T-cell (primary cell): Measurements from ENCODE around the gene NINL. TPM values are rescaled to one million over a fixed set of nuclear protein-coding genes. Genes with fewer than 3 reads are reported as not detected.
"Not testable (repeated sequence)": the region's sequence is repeated elsewhere in the genome, so short reads cannot be mapped to it uniquely, and the experiment has no call there.

Experiments
- ATAC-seq, 4 experiments: fragments of 200-7000 bp in 3 of 4; fragments of 150-1000 bp in 1 of 4; cut with Tn5 transposase; replicated peaks in 1 of 4; 1 replicate in 3 of 4; 2 replicates in 1 of 4; pipeline ENCODE4 v1.10.0; 2021; ENCODE audit warnings: moderate library complexity in 3 of 4, mild to moderate bottlenecking in 2 of 4, moderate number of reproducible peaks in 1 of 4
- CTCF ChIA-PET, 2 donors: fragments of 300-600 bp; sonication (Branson Sonifier 250); formaldehyde crosslinking; loops; one replicate each; lab custom pipeline; 2022; ENCODE audit warnings: antibody characterized with exemption in 2 of 2; lab: Charles Lee
- POLR2A ChIA-PET, 2 donors: fragments of 300-600 bp; sonication (Branson Sonifier 250); formaldehyde crosslinking; loops; one replicate each; lab custom pipeline; 2022; ENCODE audit warnings: antibody characterized with exemption in 2 of 2; lab: Charles Lee
- DNase-seq, 35 experiments: peaks; one replicate each; pipeline versions ENCODE4 v3.0.0 to v3.0.0-alpha.2; 2013 to 2023
- H3K27ac ChIP-seq: one replicate; pipeline ENCODE4 v1.5.1; 2013; ENCODE audit warnings: low read length
- H3K27me3 ChIP-seq, 2 experiments: replicated peaks in 1 of 2; 1 replicate in 1 of 2; 2 replicates in 1 of 2; pipeline versions ENCODE4 v1.6.1 to v1.7.0; 2013; ENCODE audit warnings: low read length in 1 of 2, mixed read lengths in 1 of 2; ENCODE audit not compliant: control insufficient read depth in 2 of 2, insufficient read depth in 2 of 2; ENCODE audit errors: extremely low read depth in 1 of 2
- H3K36me3 ChIP-seq, 2 donors: 1 replicate in 1 of 2; 2 replicates in 1 of 2; pipeline versions ENCODE4 v1.6.1 to v1.7.0; 2013; ENCODE audit warnings: low read length in 1 of 2; ENCODE audit not compliant: control insufficient read depth in 2 of 2, insufficient read depth in 1 of 2; ENCODE audit errors: extremely low read depth in 1 of 2
- H3K4me1 ChIP-seq, 2 experiments: 1 replicate in 1 of 2; 2 replicates in 1 of 2; pipeline versions ENCODE4 v1.6.1 to v1.7.0; 2013; ENCODE audit warnings: low read length in 2 of 2, mixed read lengths in 1 of 2; ENCODE audit not compliant: insufficient read depth in 2 of 2, control insufficient read depth in 1 of 2; ENCODE audit errors: extremely low read depth in 1 of 2
- H3K4me3 ChIP-seq, 2 donors: 1 replicate in 1 of 2; 2 replicates in 1 of 2; pipeline versions ENCODE4 v1.5.1 to v1.7.0; 2013; ENCODE audit warnings: mild to moderate bottlenecking in 2 of 2, low read length in 1 of 2, moderate library complexity in 1 of 2; ENCODE audit not compliant: control insufficient read depth in 1 of 2; ENCODE audit errors: extremely low read depth in 1 of 2
- H3K9me3 ChIP-seq: 2 replicates; pipeline ENCODE4 v1.7.0; 2013
- H3K27ac Mint-ChIP-seq, 2 donors: one replicate each; pipeline ENCODE4 v1.8.0; 2020 to 2021; ENCODE audit warnings: mild to moderate bottlenecking in 2 of 2, mixed read lengths in 2 of 2
- H3K27me3 Mint-ChIP-seq, 2 donors: one replicate each; pipeline ENCODE4 v1.8.0; 2021 to 2022; ENCODE audit warnings: mixed read lengths in 2 of 2
- H3K36me3 Mint-ChIP-seq: one replicate; pipeline ENCODE4 v1.8.0; 2021; ENCODE audit warnings: mixed read lengths
- H3K4me1 Mint-ChIP-seq, 3 donors: one replicate each; pipeline ENCODE4 v1.8.0; 2020 to 2022; ENCODE audit warnings: mixed read lengths in 3 of 3, mild to moderate bottlenecking in 1 of 3
- H3K4me3 Mint-ChIP-seq, 3 donors: one replicate each; pipeline ENCODE4 v1.8.0; 2020 to 2022; ENCODE audit warnings: mild to moderate bottlenecking in 3 of 3, mixed read lengths in 3 of 3, moderate library complexity in 3 of 3
- H3K9me3 Mint-ChIP-seq, 3 donors: one replicate each; pipeline ENCODE4 v1.8.0; 2020 to 2022; ENCODE audit warnings: mixed read lengths in 3 of 3
- WGBS: methylation state at CpG from one replicate; pipeline ENCODE4 v1.1.5; 2013; ENCODE audit warnings: missing lambda C conversion rate; ENCODE audit not compliant: insufficient coverage; 5-methylcytosine and 5-hydroxymethylcytosine counted together
- total RNA-seq, 35 experiments: library from RNA in 6 of 35; stranded (reverse) in 6 of 35; fragments of 120-200 nt in 1 of 35; gene quantifications; one replicate each; pipeline versions ENCODE4 v1.2.1 to v1.2.4 and lab custom pipeline; 2013 to 2026

NINL gene
- total RNA-seq, 5 donors from 2014 or later (not counting 1 experiment from before 2014, with no cell fraction given), result 1.3 to 4.8 (median 2.7) TPM

DNA sequence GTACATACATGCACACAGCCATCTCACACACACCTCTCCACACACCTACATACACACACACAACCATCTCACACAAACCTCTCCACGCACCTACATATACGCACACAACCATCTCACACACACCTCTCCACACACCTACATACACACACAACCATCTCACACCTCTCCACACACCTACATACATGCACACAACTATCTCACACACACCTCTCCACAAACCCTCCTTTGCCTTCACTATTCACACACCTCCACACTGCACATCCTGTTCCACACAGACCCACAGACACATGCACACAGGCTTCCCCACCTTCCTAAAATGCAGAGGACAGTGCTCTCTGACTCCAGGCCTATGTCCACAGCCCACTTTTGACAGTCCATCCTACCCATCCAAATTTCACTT lies 16.3 kb upstream of the NINL start:
- H3K27ac ChIP-seq, result no peak overlapping the region
- H3K36me3 ChIP-seq, result no peaks in the 10 kb centered on the region
- H3K4me1 ChIP-seq, result no peaks in the 10 kb centered on the region
- ATAC-seq, result no peak
- no peaks in the 10 kb centered on the region for H3K36me3 Mint-ChIP-seq
- H3K4me3 Mint-ChIP-seq, result no peak overlapping the region
- 80% methylated on average over 2 of the region's 2 CpGs for WGBS
- no peaks in the 10 kb centered on the region for H3K9me3 Mint-ChIP-seq
- H3K27ac Mint-ChIP-seq, result no peak overlapping the region
- no peak overlapping the region for H3K4me3 ChIP-seq
- H3K9me3 ChIP-seq, result no peaks in the 10 kb centered on the region
- peaks cover 0 to 17% of the 10 kb centered on the region in 2 experiments for H3K27me3 ChIP-seq
- CTCF ChIA-PET, result no interaction called here
- DNase-seq, result no peak
- H3K27me3 Mint-ChIP-seq, result no peaks in the 10 kb centered on the region
- POLR2A ChIA-PET, result no interaction called here
- no peaks in the 10 kb centered on the region for H3K4me1 Mint-ChIP-seq

DNA sequence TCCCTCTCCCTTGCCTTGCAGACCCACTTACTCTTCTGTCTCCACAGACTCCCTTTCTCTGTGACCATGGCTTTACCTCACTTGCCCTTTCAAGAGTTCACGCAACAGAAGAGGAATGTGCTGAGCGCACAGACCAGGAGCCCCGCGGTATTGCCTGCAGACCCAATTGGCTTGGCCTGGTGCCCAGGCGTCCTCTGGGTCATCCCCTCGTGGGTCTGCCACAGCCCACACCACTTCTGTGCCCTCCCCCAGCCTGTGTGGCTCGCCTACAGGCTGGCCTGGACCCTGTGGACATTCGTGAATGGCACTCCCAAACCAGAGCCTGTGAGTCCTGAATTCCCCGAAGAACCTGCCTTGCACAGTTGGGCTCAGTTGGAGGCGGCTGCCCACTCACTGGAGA lies 15.3 kb upstream of the NINL start:
- ChIA-PET CTCF (no interaction called here), POLR2A (no interaction called here)
- Mint-ChIP-seq H3K4me1 (no peaks in the 10 kb centered on the region), H3K36me3 (no peaks in the 10 kb centered on the region), H3K27me3 (no peaks in the 10 kb centered on the region), H3K4me3 (no peak overlapping the region), H3K27ac (no peak overlapping the region), H3K9me3 (no peaks in the 10 kb centered on the region)
- H3K9me3 ChIP-seq, result no peaks in the 10 kb centered on the region
- H3K36me3 ChIP-seq, result no peaks in the 10 kb centered on the region
- ATAC-seq (no peak), DNase-seq (no peak)
- H3K4me3 ChIP-seq, result no peak overlapping the region
- no peaks in the 10 kb centered on the region for H3K4me1 ChIP-seq
- no peak overlapping the region for H3K27ac ChIP-seq
- H3K27me3 ChIP-seq, result peaks cover 0 to 17% of the 10 kb centered on the region in 2 experiments
- 82% methylated on average over 10 of the region's 10 CpGs for WGBS

DNA sequence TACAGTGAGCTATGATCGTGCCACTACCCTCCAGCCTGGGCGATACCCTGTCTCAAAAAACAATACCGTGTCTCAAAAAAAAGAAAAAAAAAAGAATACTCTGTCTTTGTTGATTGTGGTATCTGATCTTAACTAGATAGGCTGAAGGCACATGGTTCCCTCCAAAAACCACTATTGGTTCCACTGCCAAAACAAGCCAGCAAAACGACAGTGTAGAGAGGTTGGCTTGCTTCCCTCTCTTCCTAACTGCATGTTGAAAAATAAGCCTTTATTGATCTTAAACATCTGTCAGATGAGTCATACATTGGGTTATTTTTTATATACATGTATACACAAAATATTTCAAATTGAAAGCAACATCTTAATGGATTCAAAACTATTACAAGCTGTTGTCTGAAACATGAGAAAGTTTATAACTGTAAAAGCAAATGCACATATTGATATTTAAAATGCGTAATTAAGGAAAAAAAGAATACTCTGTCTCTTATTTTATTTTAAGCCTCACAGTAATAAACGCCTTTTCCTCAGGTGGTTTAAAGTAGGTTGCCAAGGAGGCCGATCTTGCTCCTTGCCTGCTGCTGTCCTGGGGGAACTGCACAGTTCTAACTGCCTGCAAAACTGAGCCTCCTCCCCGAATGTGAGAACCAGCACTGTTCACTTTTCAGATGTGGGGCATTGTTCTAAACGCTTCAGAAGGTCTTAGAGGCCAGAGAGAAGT lies 7.0 kb upstream of the NINL start:
- POLR2A ChIA-PET, result interaction anchor here in 1 of 2 donors (0.7 kb wide), 1 partner anchor 12 kb away, joined by 6 read pairs; no protein-coding TSS in a partner anchor
- CTCF ChIA-PET, result interaction anchor here in 1 of 2 donors (0.7 kb wide), 1 partner anchor 78 kb away, joined by 5 read pairs; no protein-coding TSS in a partner anchor
- no peak overlapping the region for H3K27ac Mint-ChIP-seq

DNA sequence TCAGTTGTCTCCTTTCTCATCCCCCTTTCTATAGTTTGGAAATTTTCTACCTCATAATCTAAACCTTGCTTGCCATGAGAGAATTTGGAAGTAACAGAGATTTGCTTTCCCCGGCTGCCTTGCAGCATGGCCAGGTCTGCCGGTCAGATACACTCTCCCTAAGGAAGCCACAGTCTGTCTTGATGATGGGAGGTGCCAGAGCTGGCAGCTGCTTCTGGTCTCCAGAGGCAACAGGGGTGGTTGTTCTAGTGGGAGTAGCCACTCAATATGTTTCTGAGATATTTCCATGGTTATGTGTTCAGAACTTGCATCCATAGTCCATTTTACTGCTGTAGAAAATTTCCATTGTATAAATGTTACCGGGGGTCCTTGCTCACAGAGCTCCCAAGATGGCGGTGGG lies 5.4 kb upstream of the NINL start:
- H3K27me3 ChIP-seq, H3K4me1 Mint-ChIP-seq: not testable (repeated sequence)
- POLR2A ChIA-PET, result interaction anchor here in 1 of 2 donors (0.6 kb wide), 1 partner anchor 146 kb away, joined by 7 read pairs; no protein-coding TSS in a partner anchor

More for the DNA sequence above, 7.0 kb upstream of the NINL start:
- DNase-seq, result no peak
- H3K4me3 ChIP-seq, result no peak overlapping the region
- no CpG with 5 or more reads among the region's 9 CpGs for WGBS
- Mint-ChIP-seq H3K9me3 (no peaks in the 10 kb centered on the region), H3K4me1 (no peaks in the 10 kb centered on the region), H3K27me3 (no peaks in the 10 kb centered on the region), H3K36me3 (no peaks in the 10 kb centered on the region), H3K4me3 (no peak overlapping the region)
- H3K27ac ChIP-seq, result no peak overlapping the region
- no peaks in the 10 kb centered on the region for H3K9me3 ChIP-seq
- H3K4me1 ChIP-seq, result no peaks in the 10 kb centered on the region
- H3K27me3 ChIP-seq, result peaks cover 0 to 5% of the 10 kb centered on the region in 2 experiments
- ATAC-seq, result no peak
- H3K36me3 ChIP-seq, result no peaks in the 10 kb centered on the region

DNA sequence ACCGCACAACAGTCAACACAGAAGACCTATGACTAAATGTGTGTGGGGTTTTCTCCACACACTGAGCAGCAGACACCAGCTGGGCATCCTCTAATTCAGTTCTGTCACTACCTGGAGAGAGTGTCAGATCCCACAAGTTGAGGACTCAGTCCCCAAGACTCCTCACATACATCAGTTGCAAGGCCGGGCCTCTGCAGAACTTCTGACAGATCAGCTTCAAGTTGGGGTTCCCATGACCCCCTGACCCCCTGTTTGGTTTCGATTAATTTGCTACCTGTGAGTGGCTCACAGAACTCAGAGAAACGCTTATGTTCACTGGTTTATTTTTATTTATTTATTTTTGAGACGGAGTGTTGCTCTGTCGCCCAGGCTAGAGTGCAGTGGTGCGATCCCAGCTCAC lies 3.2 kb upstream of the NINL start:
- Histone ChIP-seq H3K4me3 (no peak overlapping the region), H3K4me1 (peaks cover 0 to 11% of the 10 kb centered on the region in 2 experiments), H3K27ac (no peak overlapping the region), H3K9me3 (no peaks in the 10 kb centered on the region), H3K36me3 (no peaks in the 10 kb centered on the region), H3K27me3 (peaks cover 0 to 12% of the 10 kb centered on the region in 2 experiments)
- Mint-ChIP-seq H3K36me3 (no peaks in the 10 kb centered on the region), H3K9me3 (no peaks in the 10 kb centered on the region), H3K27ac (no peak overlapping the region), H3K4me1 (peaks cover 6 to 9% (median 7%) of the 10 kb centered on the region in 3 donors), H3K4me3 (no peak overlapping the region), H3K27me3 (peaks cover 5 to 8% of the 10 kb centered on the region in 2 donors)
- ATAC-seq, result no peak
- WGBS, result 96% methylated on average over 6 of the region's 7 CpGs
- DNase-seq, result no peak
- ChIA-PET POLR2A (no interaction called here), CTCF (no interaction called here)

More for the DNA sequence above, 5.4 kb upstream of the NINL start:
- ATAC-seq, H3K27me3 Mint-ChIP-seq, DNase-seq, H3K36me3 Mint-ChIP-seq, H3K9me3 Mint-ChIP-seq, H3K4me3 Mint-ChIP-seq, H3K36me3 ChIP-seq, H3K4me1 ChIP-seq, H3K27ac ChIP-seq, H3K9me3 ChIP-seq, H3K27ac Mint-ChIP-seq, H3K4me3 ChIP-seq, CTCF ChIA-PET: not testable (repeated sequence)
- WGBS, result 91% methylated on average over 3 of the region's 4 CpGs

DNA sequence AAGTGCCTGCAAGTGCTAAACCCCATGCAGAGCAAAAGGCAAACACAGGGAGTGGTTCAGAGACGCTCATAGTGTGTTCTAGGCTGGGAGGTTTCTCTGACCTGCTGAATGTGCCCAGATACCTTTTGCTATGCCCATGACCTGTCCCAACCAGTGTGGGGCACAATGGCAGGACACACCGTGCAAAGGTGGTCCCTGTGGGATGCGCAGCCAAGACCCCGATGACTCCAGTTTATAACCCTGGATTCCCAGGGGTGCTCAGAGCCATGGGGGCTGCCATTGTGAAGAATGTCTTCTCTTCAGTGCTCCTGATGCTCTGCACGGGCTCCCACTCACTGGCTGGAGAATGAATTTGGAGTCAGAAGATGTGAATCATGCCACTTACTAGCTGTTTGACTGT lies 2.2 kb upstream of the NINL start:
- ChIA-PET CTCF (no interaction called here), POLR2A (no interaction called here)
- no peak overlapping the region for H3K27ac ChIP-seq
- H3K4me1 Mint-ChIP-seq, result peaks cover 6 to 9% (median 7%) of the 10 kb centered on the region in 3 donors
- no peak overlapping the region for H3K4me3 ChIP-seq
- no peaks in the 10 kb centered on the region for H3K9me3 ChIP-seq
- 79% methylated on average over 4 of the region's 5 CpGs for WGBS
- ATAC-seq (no peak), DNase-seq (no peak)
- no peaks in the 10 kb centered on the region for H3K36me3 Mint-ChIP-seq
- H3K36me3 ChIP-seq, result no peaks in the 10 kb centered on the region
- H3K27ac Mint-ChIP-seq, result no peak overlapping the region
- H3K4me1 ChIP-seq, result peaks cover 0 to 11% of the 10 kb centered on the region in 2 experiments
- no peaks in the 10 kb centered on the region for H3K9me3 Mint-ChIP-seq
- H3K4me3 Mint-ChIP-seq, result no peak overlapping the region
- peaks cover 0 to 12% of the 10 kb centered on the region in 2 experiments for H3K27me3 ChIP-seq
- H3K27me3 Mint-ChIP-seq, result peaks cover 9 to 15% of the 10 kb centered on the region in 2 donors
